ENCODE data around the gene UGT1A7.
"Not testable (repeated sequence)": the region's sequence is repeated elsewhere in the genome, so short reads cannot be mapped to it uniquely, and the experiment has no call there.

The UGT1A7 gene

DNA sequence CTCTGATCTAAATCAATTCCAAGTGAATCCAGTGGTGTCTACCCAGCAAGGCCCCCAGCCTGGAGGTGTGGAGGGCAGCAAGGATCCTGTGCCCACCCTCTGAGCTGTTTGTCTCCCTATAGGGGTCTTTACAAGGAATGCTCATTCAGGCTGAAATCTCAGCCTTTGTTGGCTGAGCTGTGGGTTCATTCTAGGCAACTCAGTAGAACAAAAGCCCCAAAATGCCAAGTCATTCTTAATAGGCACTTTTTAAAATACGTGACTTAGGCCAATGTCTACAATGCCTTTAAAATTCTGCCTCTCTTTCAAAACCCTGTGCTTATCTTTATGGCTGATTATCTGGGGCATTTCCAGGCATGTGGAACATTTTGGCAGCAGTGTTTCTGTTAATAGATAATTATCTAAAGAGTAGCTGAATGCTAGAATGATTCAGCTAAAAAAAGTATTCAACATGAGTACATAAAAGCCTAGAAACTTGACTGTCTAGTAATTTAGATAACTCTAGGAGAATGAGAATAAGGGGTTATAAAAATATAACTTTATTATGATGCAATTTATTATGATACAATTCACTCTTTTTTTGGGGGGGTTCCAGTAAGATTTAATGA, 18.4 kb downstream of the UGT1A7 start:
- WGBS, result 69% methylated on average over 1 of the region's 1 CpG

DNA sequence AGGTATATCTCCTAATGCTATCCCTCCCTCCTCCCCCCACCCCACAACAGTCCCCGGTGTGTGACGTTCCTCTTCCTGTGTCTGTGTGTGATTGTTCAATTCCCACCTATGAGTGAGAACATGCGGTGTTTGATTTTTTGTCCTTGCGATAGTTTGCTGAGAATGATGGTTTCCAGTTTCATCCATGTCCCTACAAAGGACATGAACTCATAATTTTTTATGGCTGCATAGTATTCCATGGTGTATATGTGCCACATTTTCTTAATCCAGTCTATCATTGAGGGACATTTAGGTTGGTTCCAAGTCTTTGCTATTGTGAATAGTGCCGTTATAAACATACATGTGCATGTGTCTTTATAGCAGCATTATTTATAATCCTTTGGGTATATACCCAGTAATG, 19.1 kb downstream of the UGT1A7 start:
- not testable (repeated sequence) for H3K27me3 ChIP-seq (ENCODE audit: insufficient read depth, low read length); H3K36me3 ChIP-seq (ENCODE audit: insufficient read depth, low read length); H3K4me1 ChIP-seq (ENCODE audit: insufficient read depth, low read length); H3K4me3 ChIP-seq (ENCODE audit: low read length); H3K9me3 ChIP-seq (ENCODE audit: insufficient read depth, low read depth, low read length); H3K9ac ChIP-seq (ENCODE audit: low read depth, low read length); H3K27ac ChIP-seq (ENCODE audit: low read depth, low read length)
- 80% methylated on average over 1 of the region's 5 CpGs for WGBS

More for the DNA sequence above, 18.4 kb downstream of the UGT1A7 start:
- no peaks in the 10 kb centered on the region for H3K9me3 ChIP-seq (ENCODE audit: insufficient read depth, low read depth, low read length)
- peaks cover 7% of the 10 kb centered on the region; the same call in 1 of the 2 replicates for H3K4me1 ChIP-seq (ENCODE audit: insufficient read depth, low read length)
- H3K9ac ChIP-seq (ENCODE audit: low read depth, low read length), result peak overlapping the region; percentile 60; the same call in 1 of the 2 replicates
- H3K4me3 ChIP-seq (ENCODE audit: low read length), result no peak overlapping the region
- no peaks in the 10 kb centered on the region for H3K27me3 ChIP-seq (ENCODE audit: insufficient read depth, low read length)
- no peaks in the 10 kb centered on the region for H3K36me3 ChIP-seq (ENCODE audit: insufficient read depth, low read length)
- peak overlapping the region; percentile 79 for H3K27ac ChIP-seq (ENCODE audit: low read depth, low read length)

DNA sequence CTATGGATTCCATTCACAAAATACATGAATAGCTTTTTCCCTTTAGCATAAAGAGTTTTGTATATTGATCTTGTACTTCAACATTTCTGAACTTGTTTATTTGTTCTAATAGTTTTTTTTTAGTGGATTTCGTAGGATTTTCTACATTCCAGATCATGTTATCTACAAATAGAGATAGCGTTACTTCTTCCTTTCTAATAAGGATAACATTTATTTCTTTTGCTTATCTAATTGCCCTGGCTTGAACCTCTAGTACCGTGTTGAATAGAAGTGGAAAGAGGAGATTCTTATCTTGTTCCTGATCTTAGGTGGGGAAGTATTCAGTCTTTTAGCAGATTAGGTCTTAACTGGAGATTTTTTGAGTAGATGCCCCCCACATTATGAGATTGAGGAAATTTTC, 20.5 kb downstream of the UGT1A7 start:
- H3K4me1 ChIP-seq (ENCODE audit: insufficient read depth, low read length), result peaks cover 7% of the 10 kb centered on the region; the same call in 1 of the 2 replicates
- H3K9me3 ChIP-seq (ENCODE audit: insufficient read depth, low read depth, low read length), result no peaks in the 10 kb centered on the region
- H3K4me3 ChIP-seq (ENCODE audit: low read length), result no peak overlapping the region
- H3K9ac ChIP-seq (ENCODE audit: low read depth, low read length), result no peak overlapping the region
- H3K36me3 ChIP-seq (ENCODE audit: insufficient read depth, low read length), result no peaks in the 10 kb centered on the region
- no peaks in the 10 kb centered on the region for H3K27me3 ChIP-seq (ENCODE audit: insufficient read depth, low read length)
- no peak overlapping the region for H3K27ac ChIP-seq (ENCODE audit: low read depth, low read length)
- WGBS, result 89% methylated on average over 1 of the region's 3 CpGs

DNA sequence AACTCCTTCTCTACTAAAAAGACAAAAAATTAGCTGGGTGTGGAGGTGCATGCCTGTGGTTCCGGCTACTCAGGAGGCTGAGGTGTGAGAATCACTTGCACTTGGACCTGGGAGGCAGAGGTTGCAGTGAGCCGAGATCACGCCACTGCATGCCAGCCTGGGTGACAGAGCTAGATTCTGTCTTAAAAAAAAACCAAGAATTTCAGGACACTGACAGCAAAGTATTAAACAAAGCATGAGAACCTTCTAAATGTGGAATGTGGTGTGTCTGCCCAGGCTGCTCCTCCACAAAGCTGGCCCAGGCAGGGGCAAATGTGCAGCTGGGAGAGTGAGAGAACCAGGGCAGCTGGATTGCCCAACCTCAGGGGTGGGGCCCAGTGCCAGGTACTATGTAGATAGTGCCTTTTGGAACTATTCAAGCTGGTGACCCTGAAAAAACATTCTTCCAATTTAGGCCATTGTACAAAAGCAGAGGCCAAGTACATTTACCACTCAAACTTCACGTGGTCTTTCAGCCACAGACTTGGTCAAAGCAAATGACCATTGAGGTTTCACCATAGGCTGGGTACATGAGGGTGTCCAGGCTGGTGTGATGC, 24.3 kb downstream of the UGT1A7 start:
- Histone ChIP-seq H3K4me3 (ENCODE audit: low read length) (no peak overlapping the region), H3K27ac (ENCODE audit: low read depth, low read length) (no peak overlapping the region), H3K36me3 (ENCODE audit: insufficient read depth, low read length) (no peaks in the 10 kb centered on the region), H3K4me1 (ENCODE audit: insufficient read depth, low read length) (no peaks in the 10 kb centered on the region), H3K9me3 (ENCODE audit: insufficient read depth, low read depth, low read length) (no peaks in the 10 kb centered on the region), H3K9ac (ENCODE audit: low read depth, low read length) (no peak overlapping the region), H3K27me3 (ENCODE audit: insufficient read depth, low read length) (no peaks in the 10 kb centered on the region)
- 72% methylated on average over 4 of the region's 4 CpGs for WGBS

DNA sequence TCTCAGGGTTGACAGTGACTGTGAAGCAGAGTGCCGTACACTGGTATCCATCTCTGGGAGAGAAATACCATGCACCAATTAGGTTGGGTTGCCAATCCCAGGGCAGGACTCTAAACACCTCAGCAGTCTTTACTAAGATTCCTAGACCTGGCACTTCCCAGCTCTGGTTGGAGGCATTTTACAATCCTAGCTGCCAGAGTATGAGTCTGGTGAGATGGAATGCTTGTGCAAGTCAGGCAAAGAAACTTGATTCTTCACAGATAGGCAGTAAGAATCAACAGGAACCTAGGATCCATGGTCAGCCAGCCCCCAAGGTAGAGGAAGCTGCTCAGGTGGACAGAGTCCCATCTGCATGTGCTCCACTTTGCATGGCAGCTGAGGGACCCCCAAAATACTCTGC, 25.0 kb downstream of the UGT1A7 start:
- no peaks in the 10 kb centered on the region for H3K4me1 ChIP-seq (ENCODE audit: insufficient read depth, low read length)
- no peak overlapping the region for H3K27ac ChIP-seq (ENCODE audit: low read depth, low read length)
- H3K27me3 ChIP-seq (ENCODE audit: insufficient read depth, low read length), result no peaks in the 10 kb centered on the region
- no peaks in the 10 kb centered on the region for H3K9me3 ChIP-seq (ENCODE audit: insufficient read depth, low read depth, low read length)
- H3K9ac ChIP-seq (ENCODE audit: low read depth, low read length), result no peak overlapping the region
- 64% methylated on average over 1 of the region's 1 CpG for WGBS
- H3K4me3 ChIP-seq (ENCODE audit: low read length), result no peak overlapping the region
- no peaks in the 10 kb centered on the region for H3K36me3 ChIP-seq (ENCODE audit: insufficient read depth, low read length)

DNA sequence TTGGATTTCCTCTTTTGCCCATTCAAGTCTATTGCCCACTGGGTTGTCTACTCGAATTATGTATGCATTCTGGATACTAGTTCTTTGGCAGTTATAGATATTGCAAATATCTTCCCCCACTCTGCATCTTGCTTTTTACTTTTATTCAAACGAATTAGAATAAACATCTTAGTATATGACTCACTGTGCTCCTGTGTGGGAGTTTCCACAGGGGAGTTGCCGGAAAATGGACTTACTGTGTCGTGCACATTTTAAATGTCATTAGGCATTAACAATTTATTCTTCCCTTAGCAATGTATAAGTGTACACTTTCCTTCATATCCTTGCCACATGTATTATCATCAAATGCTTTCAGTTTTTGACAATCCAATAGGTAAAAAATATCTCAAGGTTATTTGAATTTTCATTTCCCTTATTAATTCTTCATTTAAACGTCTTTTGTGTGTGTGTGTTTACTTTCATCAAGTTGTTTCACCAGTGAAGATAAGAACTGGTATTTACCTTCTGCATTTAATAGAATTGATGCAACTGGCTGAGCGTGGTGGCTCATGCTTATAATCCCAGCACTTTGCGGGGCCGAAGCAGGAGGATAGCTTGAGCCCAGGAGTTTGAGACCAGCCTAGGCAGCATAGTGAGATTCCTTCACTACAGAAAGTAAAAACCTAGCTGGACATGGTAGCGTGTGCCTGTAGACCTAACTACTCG, 26.4 kb downstream of the UGT1A7 start:
- Histone ChIP-seq H3K27ac (ENCODE audit: low read depth, low read length) (no peak overlapping the region), H3K4me3 (ENCODE audit: low read length) (no peak overlapping the region), H3K9ac (ENCODE audit: low read depth, low read length) (no peak overlapping the region), H3K4me1 (ENCODE audit: insufficient read depth, low read length) (no peaks in the 10 kb centered on the region), H3K36me3 (ENCODE audit: insufficient read depth, low read length) (no peaks in the 10 kb centered on the region), H3K27me3 (ENCODE audit: insufficient read depth, low read length) (no peaks in the 10 kb centered on the region), H3K9me3 (ENCODE audit: insufficient read depth, low read depth, low read length) (no peaks in the 10 kb centered on the region)
- 95% methylated on average over 8 of the region's 10 CpGs for WGBS

DNA sequence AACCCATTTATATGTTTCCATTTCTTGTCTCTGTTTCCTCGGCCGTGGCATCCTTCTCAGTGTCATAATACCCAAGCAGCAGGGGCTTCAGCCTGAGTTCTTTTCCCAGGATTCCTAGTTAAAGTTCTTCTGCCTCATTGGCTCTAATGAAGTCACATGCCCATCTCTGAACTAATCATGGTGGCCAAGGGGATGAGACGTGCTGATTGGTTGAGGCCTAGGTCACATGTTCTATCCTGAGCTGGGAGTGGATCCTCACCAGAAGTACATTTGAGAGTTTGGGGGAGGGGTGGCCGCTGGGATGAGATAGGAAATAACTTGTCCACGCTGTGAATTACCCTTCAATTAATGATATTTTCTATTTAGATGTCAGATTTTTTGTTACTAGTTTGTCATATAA, 27.2 kb downstream of the UGT1A7 start:
- Histone ChIP-seq H3K27me3 (ENCODE audit: insufficient read depth, low read length) (no peaks in the 10 kb centered on the region), H3K4me3 (ENCODE audit: low read length) (no peak overlapping the region), H3K27ac (ENCODE audit: low read depth, low read length) (no peak overlapping the region), H3K4me1 (ENCODE audit: insufficient read depth, low read length) (no peaks in the 10 kb centered on the region), H3K9me3 (ENCODE audit: insufficient read depth, low read depth, low read length) (no peaks in the 10 kb centered on the region), H3K36me3 (ENCODE audit: insufficient read depth, low read length) (no peaks in the 10 kb centered on the region), H3K9ac (ENCODE audit: low read depth, low read length) (no peak overlapping the region)
- WGBS, result 96% methylated on average over 4 of the region's 5 CpGs

DNA sequence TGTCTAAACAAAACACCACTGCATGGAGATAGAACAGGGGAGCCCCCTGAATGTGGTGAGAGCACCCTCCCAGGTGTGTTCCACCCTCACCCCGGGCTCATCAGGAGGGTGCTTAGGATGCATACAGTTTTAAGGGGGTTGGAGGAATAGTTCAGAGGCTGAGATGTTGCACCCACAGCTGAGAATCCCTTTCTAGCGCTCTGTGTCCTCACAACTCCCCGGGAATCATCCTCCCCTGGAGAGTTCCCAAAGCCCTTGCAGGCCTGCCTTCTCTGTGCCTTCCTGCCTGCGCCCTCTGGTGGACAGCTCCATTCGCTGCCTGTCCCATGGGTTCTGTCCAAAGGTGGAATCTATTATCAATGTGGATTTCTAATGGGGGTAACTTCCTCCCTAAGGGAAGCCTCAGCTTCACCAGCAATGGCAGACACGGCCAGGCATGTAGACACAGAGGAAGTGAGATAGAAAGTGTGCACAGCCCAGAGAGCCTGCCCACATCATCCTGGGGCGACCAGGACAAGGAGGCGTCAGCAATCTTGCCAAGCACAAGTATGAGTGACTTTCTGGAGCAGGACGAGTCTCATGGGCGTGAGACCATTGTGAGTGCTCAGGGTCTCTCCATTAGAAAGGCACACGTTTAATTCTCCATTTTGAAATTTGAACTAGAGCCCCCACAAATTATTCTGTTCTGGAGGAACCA, 29.8 kb downstream of the UGT1A7 start:
- H3K27ac ChIP-seq (ENCODE audit: low read depth, low read length), result no peak overlapping the region

DNA sequence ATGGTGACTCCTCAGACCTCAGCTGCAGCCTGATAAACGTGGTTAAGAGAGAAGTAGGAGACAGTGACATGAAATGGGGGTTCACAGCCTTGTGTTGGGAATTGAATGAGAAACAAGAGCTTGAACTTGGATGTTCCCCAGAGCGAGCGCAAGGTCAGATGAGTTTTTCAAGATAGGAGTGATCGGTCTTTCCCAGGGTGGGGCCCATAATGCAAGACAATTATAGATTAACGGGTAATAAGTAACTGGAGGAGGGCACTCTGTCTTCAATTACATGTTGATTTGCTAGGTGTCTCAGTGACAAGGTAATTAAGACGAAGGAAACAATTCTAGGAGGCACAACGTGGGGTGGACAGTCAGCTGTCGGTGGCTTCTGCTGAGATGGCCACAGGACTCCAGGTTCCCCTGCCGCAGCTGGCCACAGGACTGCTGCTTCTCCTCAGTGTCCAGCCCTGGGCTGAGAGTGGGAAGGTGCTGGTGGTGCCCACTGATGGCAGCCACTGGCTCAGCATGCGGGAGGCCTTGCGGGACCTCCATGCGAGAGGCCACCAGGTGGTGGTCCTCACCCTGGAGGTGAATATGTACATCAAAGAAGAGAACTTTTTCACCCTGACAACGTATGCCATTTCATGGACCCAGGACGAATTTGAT, 31.0 kb downstream of the UGT1A7 start, which contains the start of gene UGT1A5:
Gene UGT1A5 (plus strand): TSS at position 297 of the 651 bp plus-strand sequence. CDS start 85 bp downstream, at position 382.
- Histone ChIP-seq H3K27me3 (ENCODE audit: insufficient read depth, low read length) (no peaks in the 10 kb centered on the region), H3K36me3 (ENCODE audit: insufficient read depth, low read length) (no peaks in the 10 kb centered on the region), H3K27ac (ENCODE audit: low read depth, low read length) (no peak within 1 kb of the TSS), H3K9me3 (ENCODE audit: insufficient read depth, low read depth, low read length) (no peaks in the 10 kb centered on the region), H3K4me3 (ENCODE audit: low read length) (no peak within 1 kb of the TSS), H3K9ac (ENCODE audit: low read depth, low read length) (no peak within 1 kb of the TSS), H3K4me1 (ENCODE audit: insufficient read depth, low read length) (no peaks in the 10 kb centered on the region)
- 92% methylated on average over 14 of the region's 14 CpGs for WGBS

More for the DNA sequence above, 29.8 kb downstream of the UGT1A7 start:
- Histone ChIP-seq H3K27me3 (ENCODE audit: insufficient read depth, low read length) (no peaks in the 10 kb centered on the region), H3K4me1 (ENCODE audit: insufficient read depth, low read length) (no peaks in the 10 kb centered on the region), H3K9ac (ENCODE audit: low read depth, low read length) (no peak overlapping the region), H3K36me3 (ENCODE audit: insufficient read depth, low read length) (no peaks in the 10 kb centered on the region), H3K4me3 (ENCODE audit: low read length) (no peak overlapping the region), H3K9me3 (ENCODE audit: insufficient read depth, low read depth, low read length) (no peaks in the 10 kb centered on the region)
- WGBS, result 51% methylated on average over 11 of the region's 11 CpGs

DNA sequence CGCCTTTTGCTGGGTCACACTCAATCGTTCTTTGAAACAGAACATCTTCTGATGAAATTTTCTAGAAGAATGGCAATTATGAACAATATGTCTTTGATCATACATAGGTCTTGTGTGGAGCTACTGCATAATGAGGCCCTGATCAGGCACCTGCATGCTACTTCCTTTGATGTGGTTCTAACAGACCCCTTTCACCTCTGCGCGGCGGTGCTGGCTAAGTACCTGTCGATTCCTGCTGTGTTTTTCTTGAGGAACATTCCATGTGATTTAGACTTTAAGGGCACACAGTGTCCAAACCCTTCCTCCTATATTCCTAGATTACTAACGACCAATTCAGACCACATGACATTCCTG, 31.5 kb downstream of the UGT1A7 start:
- Histone ChIP-seq H3K9me3 (ENCODE audit: insufficient read depth, low read depth, low read length) (no peaks in the 10 kb centered on the region), H3K4me1 (ENCODE audit: insufficient read depth, low read length) (no peaks in the 10 kb centered on the region), H3K4me3 (ENCODE audit: low read length) (no peak overlapping the region), H3K27ac (ENCODE audit: low read depth, low read length) (no peak overlapping the region), H3K9ac (ENCODE audit: low read depth, low read length) (no peak overlapping the region), H3K27me3 (ENCODE audit: insufficient read depth, low read length) (no peaks in the 10 kb centered on the region), H3K36me3 (ENCODE audit: insufficient read depth, low read length) (no peaks in the 10 kb centered on the region)
- WGBS, result 92% methylated on average over 7 of the region's 7 CpGs

DNA sequence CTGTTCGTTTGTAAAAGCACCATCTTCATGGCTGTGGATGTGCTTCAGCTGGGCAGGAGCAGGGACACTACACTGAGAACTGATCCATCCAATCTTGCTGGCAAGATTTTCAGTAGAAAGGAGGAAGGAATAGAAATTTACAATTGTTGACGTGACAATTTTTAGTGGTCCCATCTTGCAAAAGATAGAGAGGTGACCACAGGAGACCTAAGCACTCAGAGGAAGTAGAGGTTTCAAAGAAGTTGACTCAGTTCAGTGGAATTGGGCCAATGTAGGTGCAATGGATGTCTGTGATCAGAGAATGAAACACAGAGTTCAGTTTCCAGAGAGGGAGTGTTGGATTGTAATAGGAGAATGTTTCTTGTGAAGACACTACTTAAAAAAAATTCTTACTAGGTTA, 32.4 kb downstream of the UGT1A7 start:
- no peak overlapping the region for H3K4me3 ChIP-seq (ENCODE audit: low read length)
- H3K27me3 ChIP-seq (ENCODE audit: insufficient read depth, low read length), result no peaks in the 10 kb centered on the region
- WGBS, result 91% methylated on average over 2 of the region's 2 CpGs

More for the DNA sequence above, 32.4 kb downstream of the UGT1A7 start:
- H3K9me3 ChIP-seq (ENCODE audit: insufficient read depth, low read depth, low read length), result no peaks in the 10 kb centered on the region
- no peaks in the 10 kb centered on the region for H3K36me3 ChIP-seq (ENCODE audit: insufficient read depth, low read length)
- H3K4me1 ChIP-seq (ENCODE audit: insufficient read depth, low read length), result no peaks in the 10 kb centered on the region
- H3K27ac ChIP-seq (ENCODE audit: low read depth, low read length), result no peak overlapping the region
- H3K9ac ChIP-seq (ENCODE audit: low read depth, low read length), result no peak overlapping the region
